ENCODE results near the gene KRT76. TPM values are rescaled to one million over a fixed set of nuclear protein-coding genes. Genes with fewer than 3 reads are reported as not detected.

Gene KRT76
- total and polyA plus RNA-seq, 10 donors, result not detected

- no peak for DNase-seq
- Histone ChIP-seq H3K4me1 (no peaks in the 10 kb centered on the region), H3K9me3 (peaks cover 3 to 36% (median 32%) of the 10 kb centered on the region in 8 donors), H3K4me3 (no peak overlapping the region), H3K36me3 (no peaks in the 10 kb centered on the region), H3K27me3 (replicated peaks in 1 of 7) (peaks cover 0 to 36% (median 0%) of the 10 kb centered on the region in 7 donors), H3K27ac (no peak overlapping the region)
- TF ChIP-seq CTCF (IDR thresholded peaks at IDR 0.05 in 8 of 11, conservative IDR thresholded peaks at IDR 0.05 in 3 of 11), result no peak
- no peak for TF ChIP-seq POLR2A (IDR thresholded peaks at IDR 0.05)
- TF ChIP-seq POLR2AphosphoS5 (IDR thresholded peaks at IDR 0.05), result no peak
- intact Hi-C loops (cut with DNase I; ENCODE audit: low total_unique reads), result no loop called here
- 25 to 47% (median 41%) methylated on average over 1 of the region's 1 CpG for WGBS, 5 donors
These were observed 19.5 kb downstream of the KRT76 start for GRCh38 chr12:52757449-52758176.

- Histone ChIP-seq H3K4me3 (no peak overlapping the region), H3K27ac (no peak overlapping the region), H3K27me3 (replicated peaks in 1 of 7) (peaks cover 0 to 45% (median 0%) of the 10 kb centered on the region in 7 donors), H3K4me1 (no peaks in the 10 kb centered on the region), H3K36me3 (no peaks in the 10 kb centered on the region), H3K9me3 (peaks cover 3 to 24% (median 22%) of the 10 kb centered on the region in 8 donors)
- TF ChIP-seq CTCF (IDR thresholded peaks at IDR 0.05 in 8 of 11, conservative IDR thresholded peaks at IDR 0.05 in 3 of 11) (no peak), POLR2AphosphoS5 (IDR thresholded peaks at IDR 0.05) (no peak), POLR2A (IDR thresholded peaks at IDR 0.05) (no peak)
- no peak for DNase-seq
- WGBS, 5 donors, result 73 to 85% (median 81%) methylated on average over 8 of the region's 8 CpGs
- intact Hi-C loops (cut with DNase I; ENCODE audit: low total_unique reads), result no loop called here
These were observed 20.7 kb downstream of the KRT76 start for GRCh38 chr12:52756281-52756960.

- DNase-seq, result no peak
- WGBS, 5 donors, result 73 to 91% (median 89%) methylated on average over 3 of the region's 3 CpGs
- Histone ChIP-seq H3K4me1 (no peaks in the 10 kb centered on the region), H3K27me3 (replicated peaks in 1 of 7) (peaks cover 0 to 45% (median 0%) of the 10 kb centered on the region in 7 donors), H3K36me3 (no peaks in the 10 kb centered on the region), H3K4me3 (no peak overlapping the region), H3K9me3 (peaks cover 3 to 16% (median 13%) of the 10 kb centered on the region in 8 donors), H3K27ac (no peak overlapping the region)
- TF ChIP-seq POLR2A (IDR thresholded peaks at IDR 0.05), result no peak
- no peak for TF ChIP-seq CTCF (IDR thresholded peaks at IDR 0.05 in 8 of 11, conservative IDR thresholded peaks at IDR 0.05 in 3 of 11)
- TF ChIP-seq POLR2AphosphoS5 (IDR thresholded peaks at IDR 0.05), result no peak
- intact Hi-C loops (cut with DNase I; ENCODE audit: low total_unique reads), result no loop called here
These were observed 21.6 kb downstream of the KRT76 start for GRCh38 chr12:52755533-52755932.

- intact Hi-C loops (cut with DNase I; ENCODE audit: low total_unique reads), result no loop called here
- TF ChIP-seq CTCF (IDR thresholded peaks at IDR 0.05 in 8 of 11, conservative IDR thresholded peaks at IDR 0.05 in 3 of 11) (no peak), POLR2AphosphoS5 (IDR thresholded peaks at IDR 0.05) (no peak), POLR2A (IDR thresholded peaks at IDR 0.05) (no peak)
- H3K27me3 ChIP-seq (replicated peaks in 1 of 7), result peaks cover 0 to 44% (median 0%) of the 10 kb centered on the region in 7 donors
- no peak for DNase-seq
- H3K9me3 ChIP-seq, result peaks cover 0 to 2% (median 0%) of the 10 kb centered on the region in 8 donors
- H3K36me3 ChIP-seq, result no peaks in the 10 kb centered on the region
- H3K4me3 ChIP-seq, result no peak overlapping the region
- H3K4me1 ChIP-seq, result no peaks in the 10 kb centered on the region
- no peak overlapping the region for H3K27ac ChIP-seq
These were observed 23.0 kb downstream of the KRT76 start for GRCh38 chr12:52754135-52754534.

All from spleen (tissue), 11 donors.